Cardiac muscle cell (in vitro differentiated cells and primary cell): ENCODE data around the gene MAPRE2. TPM values are rescaled to one million over a fixed set of nuclear protein-coding genes. Genes with fewer than 3 reads are reported as not detected.
A peak's percentile ranks its signal among the peaks of the same experiment; 100 is the strongest.

Experiments
- DNase-seq, 2 donors: peaks; one replicate each; pipeline versions ENCODE4 v3.0.0 to v3.0.0-alpha.2; 2010 to 2017; ENCODE audit warnings: low read depth in 1 of 2, low spot score in 1 of 2
- H3K27ac ChIP-seq: fragments of 200-600 bp; sonication (generic); 2 replicates; pipeline ENCODE4 v1.5.1; 2016
- H3K27me3 ChIP-seq: fragments of 200-600 bp; sonication (generic); 2 replicates; pipeline ENCODE4 v1.6.0; 2016; ENCODE audit warnings: control low read depth
- H3K36me3 ChIP-seq: fragments of 200-600 bp; sonication (generic); 2 replicates; pipeline ENCODE4 v1.5.1; 2016; ENCODE audit warnings: control low read depth
- H3K4me1 ChIP-seq: fragments of 200-600 bp; sonication (generic); 2 replicates; pipeline ENCODE4 v1.8.1; 2017; ENCODE audit warnings: low read depth, mild to moderate bottlenecking, mixed run types
- H3K4me3 ChIP-seq: fragments of 200-600 bp; sonication (generic); 2 replicates; pipeline ENCODE4 v1.5.1; 2016; ENCODE audit warnings: mild to moderate bottlenecking
- H3K9me3 ChIP-seq: fragments of 200-600 bp; sonication (generic); 2 replicates; pipeline ENCODE4 v1.5.1; 2017; ENCODE audit warnings: low read depth, mild to moderate bottlenecking, control low read depth
- polyA plus RNA-seq: library from polyadenylated mRNA; unstranded; fragments of >200 nt; fragmentation: Nextera tagmentation; extraction: Ambion mirVana; gene quantifications from 2 replicates; pipeline ENCODE4 v1.2.1, GENCODE V29; 2016
- total RNA-seq: library from RNA; depleted of rRNA; stranded (reverse); fragments of >200 nt; gene quantifications from 2 replicates; pipeline ENCODE4 v1.2.3, GENCODE V29; 2016
- TF ChIP-seq, protein P1 (sequence below): IDR thresholded peaks from 2 replicates; pipeline ENCODE4 v1.5.1; 2012; ENCODE audit warnings: low read depth, mild to moderate bottlenecking, low read length

The MAPRE2 gene
- total and polyA plus RNA-seq, 2 experiments from 2014 or later = 20.3 to 31.0 TPM

DNA sequence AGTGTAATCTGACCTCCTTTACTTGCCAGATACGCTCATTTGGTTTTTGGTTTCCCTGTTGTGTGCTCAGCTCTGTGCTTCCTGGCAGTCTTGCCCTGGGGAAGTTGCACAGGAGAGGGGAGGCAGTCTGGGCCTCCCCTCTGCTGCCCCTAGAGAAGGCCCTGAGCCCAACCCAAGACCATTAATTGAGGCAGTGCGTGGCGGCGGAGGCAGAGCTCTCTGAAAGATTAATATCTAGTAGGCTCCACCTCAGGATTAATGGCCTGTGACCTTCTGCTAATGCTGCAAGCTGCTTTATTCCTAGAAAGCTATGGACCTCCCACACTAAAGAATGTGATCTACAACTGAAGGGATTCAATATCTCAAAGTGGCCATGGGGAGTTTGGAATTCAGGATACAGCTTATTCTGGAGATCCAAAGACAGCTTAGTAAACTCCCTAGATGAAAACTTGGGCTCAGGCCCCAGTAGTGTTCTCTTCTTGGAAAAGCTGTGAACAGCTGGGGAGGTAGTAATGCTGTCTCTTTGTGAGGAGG is 41.4 kb upstream of the MAPRE2 start:
- Histone ChIP-seq H3K9me3 (no peaks in the 10 kb centered on the region), H3K4me3 (no peak overlapping the region), H3K36me3 (no peaks in the 10 kb centered on the region), H3K4me1 (no peaks in the 10 kb centered on the region), H3K27me3 (no peaks in the 10 kb centered on the region), H3K27ac (no peak overlapping the region)
- TF ChIP-seq, protein P1, sequence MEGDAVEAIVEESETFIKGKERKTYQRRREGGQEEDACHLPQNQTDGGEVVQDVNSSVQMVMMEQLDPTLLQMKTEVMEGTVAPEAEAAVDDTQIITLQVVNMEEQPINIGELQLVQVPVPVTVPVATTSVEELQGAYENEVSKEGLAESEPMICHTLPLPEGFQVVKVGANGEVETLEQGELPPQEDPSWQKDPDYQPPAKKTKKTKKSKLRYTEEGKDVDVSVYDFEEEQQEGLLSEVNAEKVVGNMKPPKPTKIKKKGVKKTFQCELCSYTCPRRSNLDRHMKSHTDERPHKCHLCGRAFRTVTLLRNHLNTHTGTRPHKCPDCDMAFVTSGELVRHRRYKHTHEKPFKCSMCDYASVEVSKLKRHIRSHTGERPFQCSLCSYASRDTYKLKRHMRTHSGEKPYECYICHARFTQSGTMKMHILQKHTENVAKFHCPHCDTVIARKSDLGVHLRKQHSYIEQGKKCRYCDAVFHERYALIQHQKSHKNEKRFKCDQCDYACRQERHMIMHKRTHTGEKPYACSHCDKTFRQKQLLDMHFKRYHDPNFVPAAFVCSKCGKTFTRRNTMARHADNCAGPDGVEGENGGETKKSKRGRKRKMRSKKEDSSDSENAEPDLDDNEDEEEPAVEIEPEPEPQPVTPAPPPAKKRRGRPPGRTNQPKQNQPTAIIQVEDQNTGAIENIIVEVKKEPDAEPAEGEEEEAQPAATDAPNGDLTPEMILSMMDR = no peak
- DNase-seq = no peak

DNA sequence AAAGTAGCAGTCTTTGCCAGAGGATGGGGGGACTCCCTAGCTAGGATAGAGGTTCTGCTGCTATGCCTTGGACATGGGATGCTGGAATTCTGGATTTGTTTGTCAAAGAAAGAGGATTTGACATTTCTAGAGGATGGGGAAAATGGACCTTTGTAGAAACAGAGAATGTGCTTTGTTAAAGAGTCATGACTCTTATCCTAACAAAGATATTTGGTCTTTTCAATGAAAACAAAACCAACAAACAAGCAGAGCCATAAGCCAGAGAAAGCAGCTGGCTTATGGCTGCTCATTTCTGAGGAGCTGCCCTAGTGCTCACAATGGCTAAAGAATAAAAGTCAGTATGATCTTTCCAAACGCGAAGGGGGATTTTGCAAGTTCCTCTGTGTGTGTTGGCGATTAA is 40.8 kb upstream of the MAPRE2 start:
- Histone ChIP-seq H3K9me3 (no peaks in the 10 kb centered on the region), H3K27me3 (no peaks in the 10 kb centered on the region), H3K27ac (no peak overlapping the region), H3K4me3 (no peak overlapping the region), H3K4me1 (no peaks in the 10 kb centered on the region), H3K36me3 (no peaks in the 10 kb centered on the region)
- no peak for DNase-seq
- TF ChIP-seq, protein P1 = no peak

DNA sequence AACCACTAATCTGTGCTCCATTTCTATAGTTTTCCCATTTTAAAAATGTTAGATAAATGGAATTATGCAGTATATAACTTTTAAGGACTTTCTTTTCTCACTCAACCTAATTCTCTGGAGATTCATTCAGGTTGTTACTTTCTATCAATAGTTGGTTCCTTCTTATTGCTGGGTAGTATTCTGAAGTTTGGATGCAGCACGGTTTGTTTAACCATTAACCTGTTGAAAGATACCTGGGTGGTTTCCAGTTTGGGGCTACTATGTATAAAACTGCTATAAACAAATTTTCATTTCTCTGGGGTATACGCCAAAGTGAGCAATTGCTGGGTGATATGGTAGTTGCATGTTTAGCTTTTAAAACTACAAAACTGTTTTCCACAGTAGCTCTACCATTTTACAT is 39.1 kb upstream of the MAPRE2 start:
- H3K36me3 ChIP-seq = no peaks in the 10 kb centered on the region
- no peak overlapping the region for H3K27ac ChIP-seq
- no peak overlapping the region for H3K4me3 ChIP-seq
- TF ChIP-seq, protein P1 = no peak
- H3K4me1 ChIP-seq = no peaks in the 10 kb centered on the region
- no peaks in the 10 kb centered on the region for H3K9me3 ChIP-seq
- no peak for DNase-seq
- no peaks in the 10 kb centered on the region for H3K27me3 ChIP-seq

DNA sequence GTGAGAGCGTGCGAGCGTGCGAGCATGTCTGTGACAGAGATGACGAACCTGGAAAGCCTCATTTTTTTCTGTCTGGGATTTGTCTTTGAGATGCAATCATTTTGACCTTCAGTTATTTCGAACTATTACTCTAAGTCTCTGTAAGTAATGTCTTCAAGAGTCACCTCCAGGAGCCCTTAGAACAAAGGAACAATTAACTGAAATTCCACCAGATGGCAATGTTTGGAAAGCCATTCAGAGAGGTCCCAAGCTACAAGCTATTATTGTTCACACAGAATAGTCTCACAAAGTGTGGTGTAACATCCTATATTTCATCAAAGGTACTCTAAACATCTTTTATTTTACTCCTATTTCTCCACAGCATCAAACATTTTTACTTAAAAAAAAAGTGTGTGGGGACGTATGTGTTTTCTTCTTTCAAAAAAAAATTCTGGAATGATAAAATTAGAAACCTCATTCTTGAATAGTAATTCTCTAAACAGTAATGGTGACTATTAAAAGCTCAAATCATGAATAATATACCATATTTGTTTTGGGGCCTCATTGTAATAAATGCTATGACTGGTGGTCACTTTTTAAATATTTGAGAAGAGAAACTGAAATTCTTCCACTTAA is 35.1 kb upstream of the MAPRE2 start:
- H3K4me3 ChIP-seq = no peak overlapping the region
- TF ChIP-seq, protein P1 = peak; percentile 62
- no peaks in the 10 kb centered on the region for H3K9me3 ChIP-seq
- no peaks in the 10 kb centered on the region for H3K27me3 ChIP-seq
- no peaks in the 10 kb centered on the region for H3K36me3 ChIP-seq
- no peaks in the 10 kb centered on the region for H3K4me1 ChIP-seq
- DNase-seq = peak; percentile 67 to 82
- no peak overlapping the region for H3K27ac ChIP-seq

DNA sequence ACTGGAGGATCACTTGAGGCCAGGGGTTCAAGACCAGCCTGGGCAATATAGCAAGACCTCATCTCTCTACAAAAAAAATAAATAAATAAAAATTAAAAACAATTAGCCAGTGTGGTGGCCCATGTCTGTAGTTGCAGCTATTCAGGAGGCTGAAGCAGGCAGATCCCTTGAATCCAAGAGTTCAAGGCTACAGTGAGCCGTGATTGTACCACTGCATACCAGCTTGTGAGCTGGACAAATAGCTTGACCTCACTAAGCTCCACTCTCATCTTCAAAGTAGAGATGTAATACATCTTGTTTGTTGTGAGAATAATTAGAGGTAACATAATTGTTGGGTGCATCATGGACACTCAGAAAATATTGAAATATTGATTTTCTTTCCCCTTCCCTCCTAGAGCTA is 31.1 kb upstream of the MAPRE2 start:
- Histone ChIP-seq H3K9me3 (no peaks in the 10 kb centered on the region), H3K27me3 (no peaks in the 10 kb centered on the region), H3K36me3 (no peaks in the 10 kb centered on the region), H3K4me3 (no peak overlapping the region), H3K4me1 (no peaks in the 10 kb centered on the region), H3K27ac (no peak overlapping the region)
- TF ChIP-seq, protein P1 = no peak
- DNase-seq = no peak

DNA sequence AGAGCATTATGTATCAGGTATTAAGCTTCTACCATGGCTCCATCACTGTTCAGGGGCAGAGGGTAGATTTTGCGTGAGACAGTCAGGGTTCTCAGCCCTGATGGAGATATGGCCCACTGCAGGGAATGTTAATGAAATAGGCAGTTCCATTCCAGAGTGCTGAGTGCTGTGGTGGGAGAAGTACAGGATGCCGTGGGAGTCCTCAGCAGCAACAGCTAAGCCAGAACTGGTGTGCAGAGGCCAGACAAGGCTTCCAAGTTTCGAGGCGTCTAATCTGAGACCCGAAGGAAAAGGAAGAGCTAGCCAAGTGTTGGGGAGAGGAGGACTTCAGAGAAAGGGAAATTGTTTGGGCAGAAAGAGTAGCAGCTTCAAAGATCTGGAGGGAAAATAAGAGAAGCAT is 30.2 kb upstream of the MAPRE2 start:
- peak in 1 of 2 donors; percentile 71 for DNase-seq

More for the DNA sequence above, 30.2 kb upstream of the MAPRE2 start:
- Histone ChIP-seq H3K9me3 (no peaks in the 10 kb centered on the region), H3K36me3 (no peaks in the 10 kb centered on the region), H3K27ac (no peak overlapping the region), H3K4me1 (no peaks in the 10 kb centered on the region), H3K4me3 (no peak overlapping the region), H3K27me3 (no peaks in the 10 kb centered on the region)
- TF ChIP-seq, protein P1 = no peak
